Choroid plexus epithelial cell (primary cell): ENCODE measurements around the gene BBS9.

ENCODE experiments used
- DNase-seq: peaks from one replicate; pipeline ENCODE4 v3.0.0-alpha.2; 2010; ENCODE audit warnings: low read depth
- H3K4me3 ChIP-seq: 2 replicates; pipeline ENCODE4 v1.5.1; 2011; ENCODE audit warnings: low read depth, mild to moderate bottlenecking, control low read depth, low read length, moderate library complexity
- CTCF ChIP-seq: conservative IDR thresholded peaks from 2 replicates; pipeline ENCODE4 v1.5.1; 2011; ENCODE audit warnings: low read depth, mild to moderate bottlenecking, control low read depth, inconsistent platforms, low read length, moderate library complexity

BBS9 gene

GRCh38 chr7:33591490-33591889, 462.1 kb downstream of the BBS9 start:
- TF ChIP-seq CTCF, result no peak
- H3K4me3 ChIP-seq, result no peak overlapping the region
- peak; percentile 61 for DNase-seq

GRCh38 chr7:33592718-33593117, 463.4 kb downstream of the BBS9 start:
- no peak overlapping the region for H3K4me3 ChIP-seq
- DNase-seq, result no peak
- no peak for TF ChIP-seq CTCF

GRCh38 chr7:33593611-33594010, 464.2 kb downstream of the BBS9 start:
- no peak overlapping the region for H3K4me3 ChIP-seq
- peak; percentile 12 for DNase-seq
- TF ChIP-seq CTCF, result no peak

GRCh38 chr7:33596686-33597085, 467.3 kb downstream of the BBS9 start:
- no peak for DNase-seq
- no peak for TF ChIP-seq CTCF

GRCh38 chr7:33597181-33597580, 467.8 kb downstream of the BBS9 start:
- DNase-seq, result no peak
- H3K4me3 ChIP-seq, result no peak overlapping the region
- TF ChIP-seq CTCF, result no peak

More at GRCh38 chr7:33596686-33597085, 467.3 kb downstream of the BBS9 start:
- H3K4me3 ChIP-seq, result no peak overlapping the region

GRCh38 chr7:33601101-33601500, 471.7 kb downstream of the BBS9 start:
- no peak for DNase-seq
- no peak overlapping the region for H3K4me3 ChIP-seq
- no peak for TF ChIP-seq CTCF

GRCh38 chr7:33601884-33602283, 472.5 kb downstream of the BBS9 start:
- no peak overlapping the region for H3K4me3 ChIP-seq
- TF ChIP-seq CTCF, result no peak
- DNase-seq, result no peak
